Upper lobe of right lung (tissue), 1 donor: Measurements from ENCODE around the gene SACM1L. TPM values are rescaled to one million over a fixed set of nuclear protein-coding genes. Genes with fewer than 3 reads are reported as not detected.
A peak's percentile ranks its signal among the peaks of the same experiment; 100 is the strongest.

Experiments
- ATAC-seq: fragments of 200-7000 bp; cut with Tn5 transposase; one replicate; pipeline ENCODE4 v1.9.1; 2020; ENCODE audit warnings: mild to moderate bottlenecking, moderate library complexity
- DNase-seq: peaks from one replicate; pipeline ENCODE4 v3.0.0-alpha.2; 2020
- H3K27ac ChIP-seq: fragments of 200-600 bp; one replicate; pipeline ENCODE4 v1.8.0; 2022
- H3K27me3 ChIP-seq: fragments of 200-600 bp; one replicate; pipeline ENCODE4 v1.8.0; 2022; ENCODE audit warnings: mild to moderate bottlenecking
- H3K36me3 ChIP-seq: fragments of 200-600 bp; one replicate; pipeline ENCODE4 v1.8.0; 2022
- H3K4me1 ChIP-seq: fragments of 200-600 bp; one replicate; pipeline ENCODE4 v1.8.0; 2022
- H3K4me3 ChIP-seq: fragments of 200-600 bp; one replicate; pipeline ENCODE4 v1.8.0; 2022; ENCODE audit warnings: mild to moderate bottlenecking
- H3K9me3 ChIP-seq: fragments of 200-600 bp; one replicate; pipeline ENCODE4 v1.8.0; 2022
- CTCF ChIP-seq: fragments of 200-600 bp; IDR thresholded peaks from one replicate; pipeline ENCODE4 v1.8.0; 2022; ENCODE audit warnings: antibody characterized with exemption
- intact Hi-C: fragments of 100-400 bp; cut with DNase I; formaldehyde crosslinking; loops from one replicate; pipeline ENCODE4 v1.11.0; 2022
- total RNA-seq: library from RNA; stranded (reverse); fragmentation: NEBNext Ultra II Directional; extraction: Animal tissue kit (Norgen Biotek cat#: 25700); gene quantifications from one replicate; pipeline ENCODE4 v1.2.1, GENCODE V29; 2021
- donor health status: DM: no; HTN: yes; CAD: no; lungs with severe emphysema.

SACM1L gene
- total RNA-seq, 1 donor from 2014 or later: 77.1 TPM

GRCh38 chr3:45737234-45737633 lies 48.0 kb downstream of the SACM1L start:
- ATAC-seq: no peak
- Histone ChIP-seq H3K4me1 (no peaks in the 10 kb centered on the region), H3K27ac (no peak overlapping the region), H3K4me3 (no peak overlapping the region), H3K27me3 (no peaks in the 10 kb centered on the region), H3K36me3 (peaks cover 99% of the 10 kb centered on the region), H3K9me3 (no peaks in the 10 kb centered on the region)
- intact Hi-C loops: no loop called here
- DNase-seq: no peak
- TF ChIP-seq CTCF: no peak

- TF ChIP-seq CTCF: no peak
- no peak for ATAC-seq
- Histone ChIP-seq H3K27me3 (no peaks in the 10 kb centered on the region), H3K9me3 (no peaks in the 10 kb centered on the region), H3K36me3 (peaks cover 91% of the 10 kb centered on the region), H3K27ac (no peak overlapping the region), H3K4me1 (no peaks in the 10 kb centered on the region), H3K4me3 (no peak overlapping the region)
- DNase-seq: no peak
- intact Hi-C loops: no loop called here
Measured at GRCh38 chr3:45739991-45740390, 50.8 kb downstream of the SACM1L start.

- no peak for ATAC-seq
- no peak overlapping the region for H3K4me3 ChIP-seq
- peaks cover 91% of the 10 kb centered on the region for H3K36me3 ChIP-seq
- no peak overlapping the region for H3K27ac ChIP-seq
- H3K4me1 ChIP-seq: no peaks in the 10 kb centered on the region
- TF ChIP-seq CTCF: no peak
- intact Hi-C loops: no loop called here
- H3K9me3 ChIP-seq: no peaks in the 10 kb centered on the region
- H3K27me3 ChIP-seq: no peaks in the 10 kb centered on the region
- no peak for DNase-seq
Measured at GRCh38 chr3:45741247-45741646, 52.1 kb downstream of the SACM1L start.

GRCh38 chr3:45741742-45742460 lies 52.7 kb downstream of the SACM1L start:
- no peaks in the 10 kb centered on the region for H3K4me1 ChIP-seq
- H3K36me3 ChIP-seq: peaks cover 88% of the 10 kb centered on the region
- ATAC-seq: peak; percentile 37

GRCh38 chr3:45742461-45743089 lies 53.4 kb downstream of the SACM1L start:
- intact Hi-C loops: no loop called here
- Histone ChIP-seq H3K27ac (no peak overlapping the region), H3K36me3 (peaks cover 82% of the 10 kb centered on the region), H3K4me3 (no peak overlapping the region), H3K4me1 (no peaks in the 10 kb centered on the region), H3K9me3 (no peaks in the 10 kb centered on the region), H3K27me3 (no peaks in the 10 kb centered on the region)
- DNase-seq (no peak), ATAC-seq (no peak)
- no peak for TF ChIP-seq CTCF

More at GRCh38 chr3:45741742-45742460, 52.7 kb downstream of the SACM1L start:
- H3K9me3 ChIP-seq: no peaks in the 10 kb centered on the region
- H3K4me3 ChIP-seq: no peak overlapping the region
- intact Hi-C loops: no loop called here
- H3K27ac ChIP-seq: no peak overlapping the region
- TF ChIP-seq CTCF: no peak
- no peak for DNase-seq
- H3K27me3 ChIP-seq: no peaks in the 10 kb centered on the region
